NCI-H1417 (cell line): ENCODE measurements around the gene CORO2A.
A peak's percentile ranks its signal among the peaks of the same experiment; 100 is the strongest.
"Not testable (repeated sequence)": the region's sequence is repeated elsewhere in the genome, so short reads cannot be mapped to it uniquely, and the experiment has no call there.

Source experiments
- DNase-seq, 3 experiments: peaks; one replicate each; lab custom pipeline; 2025; lab: John Stamatoyannopoulos, UW

The CORO2A gene

DNA sequence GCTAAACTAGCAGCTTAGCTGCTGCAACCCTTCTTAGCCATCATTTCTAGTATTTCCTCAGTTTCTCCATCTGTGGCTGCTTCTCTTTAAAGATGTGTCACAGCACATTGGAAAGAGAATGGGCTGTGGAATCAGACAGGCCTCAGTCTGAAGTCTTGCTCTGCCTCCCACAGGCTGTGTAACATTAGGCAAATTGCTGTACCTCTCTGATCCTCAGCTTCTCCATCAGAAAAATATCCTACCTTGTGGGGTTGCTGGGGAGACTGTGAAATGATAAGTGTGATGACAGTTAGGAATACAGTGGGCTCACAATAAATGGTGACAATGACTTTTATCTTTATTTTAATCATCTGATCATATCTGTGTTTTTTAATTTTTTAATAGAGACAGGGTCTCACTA lies 55.9 kb downstream of the CORO2A start:
- no peak for DNase-seq

DNA sequence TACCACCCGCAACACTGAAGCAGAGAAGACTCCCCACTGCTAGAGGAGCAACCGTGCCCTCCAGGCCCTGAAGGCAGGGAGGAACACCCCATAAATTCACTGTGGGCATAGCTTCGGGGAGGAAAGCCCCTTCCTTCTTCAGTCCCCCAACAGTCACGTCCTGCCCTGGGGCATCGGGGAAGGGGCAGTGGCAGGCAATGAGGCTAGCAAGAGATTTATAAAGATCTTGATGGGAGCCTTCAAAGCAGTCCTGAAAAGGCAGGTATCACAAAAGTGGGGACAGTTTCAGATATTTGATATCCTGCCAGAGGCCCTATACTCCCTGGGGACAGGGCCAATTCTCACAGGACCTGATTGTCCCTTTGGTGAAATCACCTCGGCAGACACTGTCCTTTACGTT lies 56.5 kb downstream of the CORO2A start:
- no peak for DNase-seq

- DNase-seq: no peak
Observed at GRCh38 chr9:98135558-98135934, 56.9 kb downstream of the CORO2A start.

GRCh38 chr9:98134702-98135557 lies 57.5 kb downstream of the CORO2A start:
- DNase-seq: no peak

DNA sequence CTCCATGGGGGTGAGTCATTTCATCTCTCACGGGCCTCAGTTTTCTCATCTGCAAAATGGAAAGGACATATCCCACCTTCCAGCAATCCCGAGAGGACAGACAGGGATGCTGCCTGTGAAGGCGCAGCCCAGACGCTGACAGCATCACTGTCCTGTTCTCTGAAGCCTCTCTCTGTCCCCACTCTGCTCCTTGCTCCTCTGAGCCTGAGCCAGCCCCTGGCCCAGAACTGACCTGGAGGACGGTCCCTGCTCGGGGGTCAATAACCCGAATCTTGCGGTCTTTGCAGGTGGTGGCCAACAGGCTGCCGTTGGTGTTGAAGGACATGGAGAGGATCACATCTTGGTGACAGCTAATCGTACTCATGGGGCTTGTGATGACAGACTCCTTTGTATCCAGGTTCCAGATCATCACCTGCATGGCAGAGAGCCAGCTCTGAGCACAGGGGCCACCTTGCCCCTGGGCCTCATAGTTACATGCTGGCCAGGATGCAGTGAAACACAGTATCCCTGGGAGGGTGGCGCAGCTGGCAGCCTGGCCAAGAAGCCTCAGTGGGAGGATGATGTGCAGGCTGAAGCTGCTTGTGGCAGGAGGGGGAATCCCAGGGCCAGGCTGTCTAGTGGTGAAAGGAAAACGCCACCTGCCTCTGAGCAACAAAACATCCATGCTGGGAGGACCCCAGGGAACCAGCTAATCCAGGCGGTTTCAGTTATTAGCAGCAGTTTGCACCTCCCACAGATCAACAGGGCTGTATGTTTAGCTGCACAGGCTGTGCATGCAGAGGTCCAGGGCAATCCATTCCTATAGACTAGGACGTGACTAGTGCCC lies 59.4 kb downstream of the CORO2A start:
- peak; percentile 33 to 98 (median 92) for DNase-seq

DNA sequence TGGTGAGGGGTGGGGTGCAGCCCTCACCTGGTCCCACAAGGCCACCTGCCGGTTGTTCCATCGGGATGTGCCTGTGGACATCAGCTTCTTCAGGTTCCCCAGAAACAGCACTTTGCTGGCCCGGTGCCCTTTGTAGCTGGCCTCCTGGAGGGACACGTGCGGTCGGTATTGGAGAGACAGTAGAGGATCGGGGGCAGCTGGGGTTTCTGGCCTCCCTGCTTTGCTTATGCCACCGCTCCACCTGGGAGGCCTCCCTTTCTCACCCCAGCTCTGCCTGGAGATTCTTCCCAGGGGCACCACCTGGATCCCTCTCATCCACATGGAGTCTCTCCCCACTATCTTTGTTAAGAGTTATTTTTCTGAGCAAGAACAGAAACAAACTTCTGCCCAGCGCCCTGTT lies 60.3 kb downstream of the CORO2A start:
- peak in 1 of 3 experiments; percentile 38 for DNase-seq

DNA sequence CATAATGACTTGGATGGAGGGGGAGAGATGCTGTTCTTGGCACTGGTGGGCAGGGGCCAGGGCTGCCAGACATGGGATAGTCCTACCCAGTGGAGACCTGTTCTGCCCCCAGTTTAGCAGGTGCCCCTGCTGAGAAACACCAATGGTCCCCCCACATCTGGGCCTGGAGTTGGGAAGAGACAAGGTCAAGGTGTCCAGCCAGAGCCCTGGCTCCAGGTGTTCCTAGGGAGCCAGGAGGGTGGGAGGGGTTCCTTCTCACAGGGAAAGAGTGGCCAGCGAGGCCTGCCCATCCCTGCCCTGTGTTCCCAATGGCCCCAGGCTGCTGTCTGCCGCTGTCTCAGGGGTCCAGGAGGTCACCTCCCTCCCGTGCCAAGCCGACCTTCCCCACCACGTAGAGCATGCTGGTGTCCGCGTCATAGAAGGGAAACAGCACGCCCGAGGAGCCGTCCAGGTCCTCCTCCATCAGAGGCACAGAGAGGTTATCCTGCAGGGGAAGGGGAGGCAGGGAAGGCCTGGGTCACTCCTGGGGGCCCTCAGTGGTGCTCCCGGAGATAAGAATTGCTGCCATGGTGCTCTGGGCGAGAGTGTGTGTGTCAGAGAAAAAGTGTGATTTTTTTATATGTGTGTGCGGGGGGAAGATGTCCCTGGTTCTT lies 61.7 kb downstream of the CORO2A start:
- no peak for DNase-seq

DNA sequence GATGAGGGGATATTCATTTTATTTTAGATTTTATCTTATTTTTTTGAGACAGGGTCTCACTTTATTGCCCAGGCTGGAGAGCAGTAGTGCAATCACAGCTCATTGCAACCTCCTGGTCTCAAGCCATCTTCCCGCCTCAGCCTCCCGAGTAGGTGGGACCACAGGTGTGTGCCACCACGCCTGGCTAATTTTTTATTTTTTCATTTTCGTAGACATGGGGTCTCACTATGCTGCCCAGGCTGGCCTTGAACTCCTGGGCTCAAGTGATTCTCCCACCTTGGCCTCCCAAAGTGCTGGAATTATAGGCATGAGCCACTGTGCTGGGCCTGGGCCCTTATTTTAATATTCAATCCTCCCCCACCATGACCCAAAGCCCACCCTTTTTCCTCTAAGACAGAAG lies 62.4 kb downstream of the CORO2A start:
- not testable (repeated sequence) for DNase-seq

DNA sequence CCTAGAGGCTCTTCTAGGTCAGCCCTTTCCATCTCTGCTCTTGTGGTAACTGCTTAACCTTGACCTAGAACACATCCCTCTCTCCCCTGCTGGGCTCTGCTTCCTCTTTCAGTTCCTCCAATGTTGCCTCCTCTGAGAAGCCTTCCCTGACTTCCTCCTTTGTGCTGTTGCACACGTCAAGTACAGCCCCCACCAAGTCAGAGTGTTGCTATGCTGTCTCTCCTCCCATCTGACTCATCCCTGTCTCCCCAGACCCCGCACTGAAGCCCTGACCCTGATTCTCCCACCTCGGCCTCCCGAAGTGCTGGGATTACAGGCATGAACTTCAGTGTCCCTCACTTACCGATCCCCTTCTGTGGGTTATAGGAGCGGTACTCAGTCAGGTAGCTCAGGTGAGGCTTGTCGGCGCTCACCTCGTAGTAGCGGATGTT lies 63.0 kb downstream of the CORO2A start:
- DNase-seq: no peak

DNA sequence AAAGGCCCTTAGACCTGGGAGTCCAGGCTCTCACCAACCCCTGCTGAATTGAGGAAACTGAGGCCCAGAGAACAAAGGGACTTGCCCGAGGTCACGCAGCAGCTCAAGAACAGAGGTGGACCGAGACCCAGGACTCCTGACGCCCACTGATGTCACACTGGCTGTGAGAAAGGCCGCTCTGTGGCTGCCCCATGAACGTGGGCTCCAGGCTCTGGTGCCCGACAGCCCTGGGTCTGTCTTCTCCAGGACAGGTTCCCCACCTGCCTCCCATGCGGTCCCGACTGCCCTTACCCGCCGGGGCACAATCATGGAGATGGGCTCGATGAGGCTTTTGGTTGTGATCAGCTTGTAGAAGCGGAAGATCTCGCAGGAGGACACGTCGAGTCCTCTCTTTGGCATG lies 64.1 kb downstream of the CORO2A start:
- DNase-seq: no peak

- DNase-seq: no peak
Observed at GRCh38 chr9:98127226-98127625, 65.2 kb downstream of the CORO2A start.

GRCh38 chr9:98124637-98125426 lies 67.6 kb downstream of the CORO2A start:
- no peak for DNase-seq

GRCh38 chr9:98124091-98124490 lies 68.3 kb downstream of the CORO2A start:
- DNase-seq: not testable (repeated sequence)

- no peak for DNase-seq
Observed at GRCh38 chr9:98121058-98121457, 71.4 kb downstream of the CORO2A start.

GRCh38 chr9:98120476-98120875 lies 72.0 kb downstream of the CORO2A start:
- DNase-seq: no peak

DNA sequence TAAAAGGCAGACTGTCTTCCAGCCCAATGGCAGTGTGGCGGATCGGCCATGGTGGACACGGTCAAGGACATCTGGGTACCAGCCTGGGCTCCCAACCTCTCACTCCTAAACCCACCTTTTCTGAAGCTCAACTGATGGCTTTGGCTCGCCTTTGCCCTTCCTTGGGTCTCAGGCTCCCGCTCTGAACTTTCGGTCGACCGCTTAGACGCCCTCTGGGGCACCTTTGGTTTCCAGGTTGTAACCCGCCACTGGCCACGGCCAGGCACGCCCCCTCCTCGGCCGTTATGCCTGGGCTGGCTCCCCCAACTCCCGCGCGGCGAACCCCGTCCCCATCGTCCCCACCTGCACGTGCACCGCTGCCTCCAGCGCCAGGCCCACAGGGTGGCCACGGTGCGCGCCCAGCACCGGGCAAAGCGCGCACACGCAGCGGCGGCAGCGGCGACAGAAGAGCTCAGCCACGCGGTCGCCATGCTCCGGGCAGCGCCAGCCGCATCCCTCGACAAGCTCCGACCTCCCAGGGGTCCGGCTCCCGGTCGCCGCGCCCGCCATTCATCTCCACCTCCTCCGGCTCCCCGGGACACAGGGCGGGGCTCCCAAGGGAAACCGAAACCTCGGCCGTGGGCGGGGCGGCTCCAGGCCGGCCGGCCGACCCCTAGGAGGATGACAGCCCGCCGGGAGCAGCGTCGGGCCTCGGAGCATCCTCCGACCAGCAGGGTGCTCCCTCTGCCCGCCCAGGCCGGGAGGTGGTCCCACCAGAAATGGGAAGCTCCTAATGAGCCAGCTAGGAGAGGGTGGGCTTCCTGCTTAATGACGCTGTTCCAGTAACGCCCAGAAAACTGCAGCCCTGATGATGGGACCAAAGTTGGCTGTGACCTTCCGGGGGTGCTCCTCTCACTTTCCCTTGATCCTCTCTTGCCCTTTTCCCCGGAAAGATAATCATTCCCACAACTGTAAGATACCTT lies 73.5 kb downstream of the CORO2A start, which contains the start of gene TRIM14:
TSS of gene TRIM14 (minus strand) at position 583 of the 962 bp plus-strand sequence. CDS start at position 549, 34 bp downstream.
- DNase-seq: peak; percentile 10 to 75 (median 74)

DNA sequence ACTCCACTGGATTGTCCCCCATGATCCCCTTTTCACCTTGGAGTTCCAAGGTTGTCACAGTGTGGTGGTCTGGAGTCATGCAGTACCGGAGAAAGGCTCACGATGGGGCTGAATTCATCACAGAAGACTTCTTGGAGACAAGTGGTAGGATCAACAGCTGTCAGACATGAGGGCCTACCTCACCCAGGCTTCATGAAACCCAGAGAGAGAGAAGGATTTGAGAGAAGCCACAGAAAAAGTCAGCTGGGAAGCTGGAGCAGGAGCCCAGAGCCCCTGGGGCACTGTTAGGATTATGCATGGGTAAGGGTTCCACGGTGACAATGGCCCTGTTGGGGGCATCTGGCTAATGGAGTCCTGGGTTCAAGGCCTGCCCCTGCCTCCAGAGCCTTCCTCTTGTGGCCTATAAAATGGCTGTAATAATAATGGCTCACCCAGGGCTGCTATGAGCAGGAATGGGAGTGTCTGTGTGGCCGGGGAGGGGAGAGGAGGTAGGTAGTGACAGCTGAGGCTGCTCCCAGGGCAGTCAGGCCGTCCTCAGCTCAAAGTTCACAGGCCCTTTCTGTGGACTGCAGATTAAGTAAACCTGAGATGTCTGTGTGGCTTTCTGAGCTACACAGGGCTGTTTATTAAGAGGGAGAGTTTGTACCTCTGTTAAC lies 74.3 kb downstream of the CORO2A start:
- peak in 1 of 3 experiments; percentile 33 for DNase-seq

DNA sequence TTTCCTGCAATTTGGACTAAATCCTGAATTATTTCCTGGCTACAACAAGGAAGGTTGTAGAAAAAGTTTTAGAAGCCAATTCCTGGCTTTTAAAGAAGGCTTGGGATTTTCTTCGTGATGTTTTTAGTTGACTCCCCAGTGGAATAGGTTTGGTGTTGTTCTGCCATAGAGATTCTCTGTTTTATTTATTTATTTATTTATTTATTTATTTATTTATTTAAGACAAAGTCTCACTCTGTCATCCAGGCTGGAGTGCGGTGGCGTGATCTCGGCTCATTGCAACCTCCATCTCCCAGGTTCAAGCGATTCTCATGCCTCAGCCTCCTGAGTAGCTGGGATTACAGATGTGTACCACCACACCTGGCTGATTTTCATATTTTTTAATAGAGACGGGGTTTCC lies 75.3 kb downstream of the CORO2A start:
- DNase-seq: not testable (repeated sequence)

DNA sequence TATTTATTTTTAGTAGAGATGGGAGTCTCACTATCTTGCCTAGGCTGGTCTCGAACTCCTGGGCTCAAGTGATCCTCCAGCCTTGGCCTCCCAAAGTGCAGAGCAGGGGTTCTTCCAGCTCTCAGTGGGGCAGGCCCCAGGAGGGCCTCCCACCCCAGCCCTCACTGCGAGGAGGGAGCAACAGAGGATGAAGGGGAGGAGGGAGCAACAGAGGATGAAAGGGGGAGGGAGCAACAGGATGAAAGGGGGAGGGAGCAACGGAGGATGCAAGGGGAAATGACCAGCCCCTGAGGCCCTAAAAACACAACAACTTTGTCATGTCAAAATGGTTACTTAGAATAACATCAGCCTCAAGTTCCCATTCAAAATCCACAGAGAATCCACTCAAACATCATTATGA lies 83.4 kb downstream of the CORO2A start:
- DNase-seq: no peak

GRCh38 chr9:98108531-98109031 lies 83.9 kb downstream of the CORO2A start:
- no peak for DNase-seq
